Adipocyte (in vitro differentiated cells): Measurements from ENCODE around the gene MAP1B.

Source experiments
- DNase-seq: peaks from one replicate; pipeline ENCODE4 v3.0.0-alpha.2; 2015; ENCODE audit warnings: low read depth
- H3K27me3 ChIP-seq: replicated peaks from 2 replicates; pipeline ENCODE4 v1.7.0; 2013; ENCODE audit warnings: mild to moderate bottlenecking, low read length, moderate library complexity; ENCODE audit not compliant: control insufficient read depth, insufficient read depth
- H3K36me3 ChIP-seq: 2 replicates; pipeline ENCODE4 v1.7.0; 2013; ENCODE audit warnings: low read length, mild to moderate bottlenecking, moderate library complexity; ENCODE audit not compliant: control insufficient read depth, insufficient read depth, severe bottlenecking
- H3K4me1 ChIP-seq: 2 replicates; pipeline ENCODE4 v1.7.0; 2013; ENCODE audit warnings: mild to moderate bottlenecking, low read length, moderate library complexity; ENCODE audit not compliant: control insufficient read depth, insufficient read depth
- H3K4me3 ChIP-seq: 2 replicates; pipeline ENCODE4 v1.7.0; 2013; ENCODE audit warnings: mild to moderate bottlenecking, low read length, moderate library complexity
- H3K9ac ChIP-seq: 2 replicates; pipeline ENCODE4 v1.7.0; 2013; ENCODE audit warnings: mild to moderate bottlenecking, low read length, moderate library complexity
- H3K9me3 ChIP-seq: 2 replicates; pipeline ENCODE4 v1.7.0; 2013; ENCODE audit warnings: mild to moderate bottlenecking, low read length, moderate library complexity; ENCODE audit not compliant: control insufficient read depth

The MAP1B gene

GRCh38 chr5:72212171-72212570 lies 104.9 kb downstream of the MAP1B start:
- Histone ChIP-seq H3K9ac (no peak overlapping the region), H3K27me3 (no peaks in the 10 kb centered on the region), H3K4me3 (no peak overlapping the region), H3K36me3 (peaks cover 20% of the 10 kb centered on the region), H3K9me3 (no peaks in the 10 kb centered on the region), H3K4me1 (peaks cover 26% of the 10 kb centered on the region)
- DNase-seq = no peak

GRCh38 chr5:72213482-72213881 lies 106.2 kb downstream of the MAP1B start:
- peaks cover 26% of the 10 kb centered on the region for H3K4me1 ChIP-seq
- no peak overlapping the region for H3K4me3 ChIP-seq
- H3K9me3 ChIP-seq = no peaks in the 10 kb centered on the region
- H3K27me3 ChIP-seq = no peaks in the 10 kb centered on the region
- no peak overlapping the region for H3K9ac ChIP-seq
- peaks cover 20% of the 10 kb centered on the region for H3K36me3 ChIP-seq
- DNase-seq = no peak

GRCh38 chr5:72214168-72214567 lies 106.9 kb downstream of the MAP1B start:
- Histone ChIP-seq H3K4me3 (no peak overlapping the region), H3K4me1 (peaks cover 26% of the 10 kb centered on the region), H3K9me3 (no peaks in the 10 kb centered on the region), H3K27me3 (no peaks in the 10 kb centered on the region), H3K9ac (no peak overlapping the region), H3K36me3 (peaks cover 20% of the 10 kb centered on the region)
- no peak for DNase-seq

- Histone ChIP-seq H3K4me3 (no peak overlapping the region), H3K4me1 (peaks cover 2% of the 10 kb centered on the region), H3K36me3 (peaks cover 46% of the 10 kb centered on the region), H3K27me3 (no peaks in the 10 kb centered on the region), H3K9me3 (no peaks in the 10 kb centered on the region), H3K9ac (no peak overlapping the region)
- no peak for DNase-seq
Measured at GRCh38 chr5:72216756-72217155, 109.5 kb downstream of the MAP1B start.

- Histone ChIP-seq H3K9ac (no peak overlapping the region), H3K36me3 (peaks cover 78% of the 10 kb centered on the region), H3K4me1 (peaks cover 30% of the 10 kb centered on the region), H3K9me3 (no peaks in the 10 kb centered on the region), H3K27me3 (no peaks in the 10 kb centered on the region), H3K4me3 (no peak overlapping the region)
- no peak for DNase-seq
Measured at GRCh38 chr5:72221099-72221498, 113.8 kb downstream of the MAP1B start.

- no peak for DNase-seq
- no peaks in the 10 kb centered on the region for H3K9me3 ChIP-seq
- H3K9ac ChIP-seq = no peak overlapping the region
- no peak overlapping the region for H3K4me3 ChIP-seq
- H3K27me3 ChIP-seq = no peaks in the 10 kb centered on the region
- H3K36me3 ChIP-seq = peaks cover 82% of the 10 kb centered on the region
- peaks cover 30% of the 10 kb centered on the region for H3K4me1 ChIP-seq
Measured at GRCh38 chr5:72221541-72221940, 114.3 kb downstream of the MAP1B start.

GRCh38 chr5:72222521-72222920 lies 115.2 kb downstream of the MAP1B start:
- H3K9ac ChIP-seq = no peak overlapping the region
- no peaks in the 10 kb centered on the region for H3K9me3 ChIP-seq
- H3K4me3 ChIP-seq = no peak overlapping the region
- H3K27me3 ChIP-seq = no peaks in the 10 kb centered on the region
- peaks cover 30% of the 10 kb centered on the region for H3K4me1 ChIP-seq
- peak; percentile 74 for DNase-seq
- peaks cover 86% of the 10 kb centered on the region for H3K36me3 ChIP-seq

GRCh38 chr5:72223371-72223770 lies 116.1 kb downstream of the MAP1B start:
- Histone ChIP-seq H3K36me3 (peaks cover 84% of the 10 kb centered on the region), H3K9ac (no peak overlapping the region), H3K4me3 (no peak overlapping the region), H3K4me1 (peaks cover 30% of the 10 kb centered on the region), H3K27me3 (no peaks in the 10 kb centered on the region), H3K9me3 (no peaks in the 10 kb centered on the region)
- no peak for DNase-seq

GRCh38 chr5:72224946-72225463 lies 117.7 kb downstream of the MAP1B start:
- H3K4me3 ChIP-seq = no peak overlapping the region
- no peak overlapping the region for H3K9ac ChIP-seq
- peak; percentile 46 for DNase-seq
- H3K4me1 ChIP-seq = peaks cover 30% of the 10 kb centered on the region
- H3K27me3 ChIP-seq = no peaks in the 10 kb centered on the region
- H3K36me3 ChIP-seq = peaks cover 78% of the 10 kb centered on the region
- no peaks in the 10 kb centered on the region for H3K9me3 ChIP-seq

- no peak overlapping the region for H3K9ac ChIP-seq
- peaks cover 74% of the 10 kb centered on the region for H3K36me3 ChIP-seq
- no peaks in the 10 kb centered on the region for H3K27me3 ChIP-seq
- no peak for DNase-seq
- peaks cover 30% of the 10 kb centered on the region for H3K4me1 ChIP-seq
- H3K4me3 ChIP-seq = no peak overlapping the region
- no peaks in the 10 kb centered on the region for H3K9me3 ChIP-seq
Measured at GRCh38 chr5:72225741-72226140, 118.5 kb downstream of the MAP1B start.

- Histone ChIP-seq H3K4me3 (no peak overlapping the region), H3K36me3 (peaks cover 74% of the 10 kb centered on the region), H3K4me1 (peaks cover 30% of the 10 kb centered on the region), H3K9me3 (no peaks in the 10 kb centered on the region), H3K9ac (no peak overlapping the region), H3K27me3 (no peaks in the 10 kb centered on the region)
- no peak for DNase-seq
Measured at GRCh38 chr5:72226950-72227349, 119.7 kb downstream of the MAP1B start.

GRCh38 chr5:72228960-72229359 lies 121.7 kb downstream of the MAP1B start:
- DNase-seq = no peak
- H3K9ac ChIP-seq = no peak overlapping the region

More at GRCh38 chr5:72228960-72229359, 121.7 kb downstream of the MAP1B start:
- Histone ChIP-seq H3K4me1 (peaks cover 18% of the 10 kb centered on the region), H3K4me3 (no peak overlapping the region), H3K27me3 (no peaks in the 10 kb centered on the region), H3K36me3 (peaks cover 65% of the 10 kb centered on the region), H3K9me3 (no peaks in the 10 kb centered on the region)
